GM18858 (cell line): ENCODE data around the gene CYB5D1.

Experiments
- ATAC-seq: cut with Tn5 transposase; IDR thresholded peaks from one replicate; pipeline ENCODE4 v1.9.1; 2021; ENCODE audit not compliant: unreplicated experiment

CYB5D1 gene

DNA sequence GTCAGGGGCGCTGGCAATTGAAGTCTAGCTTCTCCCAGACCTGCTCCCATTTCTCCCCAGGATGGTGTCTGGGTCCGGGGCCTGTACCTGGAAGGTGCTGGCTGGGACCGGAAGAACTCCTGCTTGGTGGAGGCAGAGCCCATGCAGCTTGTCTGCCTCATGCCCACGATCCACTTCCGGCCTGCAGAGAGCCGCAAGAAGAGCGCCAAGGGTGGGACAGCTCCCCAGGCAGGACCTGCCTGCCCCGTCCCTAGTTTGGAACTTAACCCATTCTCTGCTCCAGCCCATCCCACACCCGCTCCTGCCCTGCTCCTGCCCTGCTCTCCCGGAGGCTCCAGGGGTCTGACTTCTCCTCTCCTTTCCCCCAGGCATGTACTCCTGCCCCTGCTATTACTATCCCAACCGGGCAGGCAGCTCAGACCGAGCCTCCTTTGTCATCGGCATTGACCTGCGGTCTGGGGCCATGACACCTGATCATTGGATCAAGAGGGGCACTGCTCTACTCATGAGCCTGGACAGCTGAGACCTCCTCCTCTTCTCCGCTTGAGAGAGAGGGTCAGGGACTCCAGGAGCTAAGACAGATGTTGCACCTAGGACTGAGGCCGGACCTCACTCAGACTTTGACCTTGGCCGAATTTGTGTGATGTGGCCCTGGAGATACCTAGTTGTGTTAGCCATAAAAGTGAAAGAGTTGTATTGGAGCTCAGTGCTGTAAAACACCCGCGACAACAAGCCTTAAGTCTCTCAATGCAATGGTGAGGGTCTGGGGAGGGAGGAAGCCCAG is 24.6 kb upstream of the CYB5D1 start:
- ATAC-seq = no peak

DNA sequence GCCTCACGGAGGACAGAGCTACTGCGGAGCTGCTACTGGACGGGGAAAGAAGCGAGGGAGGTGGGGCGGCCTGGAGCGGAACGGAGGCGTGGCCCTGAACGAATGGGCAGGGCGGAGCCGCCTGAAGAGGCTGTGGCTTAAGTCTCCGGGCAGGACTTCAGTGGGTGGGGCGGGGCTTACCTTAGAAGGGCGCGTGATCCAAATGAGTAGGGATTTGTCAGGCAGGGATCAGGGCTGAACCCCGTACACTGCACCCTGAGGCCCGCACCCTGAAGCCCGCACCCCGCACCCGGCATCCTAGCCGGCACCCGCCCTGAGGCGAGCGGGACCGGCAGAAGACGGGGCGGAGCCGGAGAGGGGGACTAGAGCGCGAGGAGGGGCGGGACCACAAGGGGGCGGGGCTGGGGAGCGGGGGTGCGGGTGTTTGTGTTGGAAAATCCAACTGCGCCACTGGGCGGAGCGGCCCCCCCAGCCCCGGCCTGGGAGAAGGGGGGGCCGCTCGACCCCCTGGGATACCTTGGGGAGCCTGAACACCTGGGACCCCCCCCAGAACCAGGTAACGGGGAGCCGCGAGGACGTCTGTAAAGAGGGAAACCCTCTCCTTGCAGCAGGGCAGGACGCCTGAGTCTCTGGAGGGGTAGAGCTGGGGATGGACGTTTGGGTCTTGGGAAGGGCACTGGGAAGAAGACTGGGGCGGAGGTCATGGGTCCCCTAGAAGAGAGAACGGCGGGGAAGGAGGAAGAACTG is 23.8 kb upstream of the CYB5D1 start, which contains the start of gene KDM6B:
Gene KDM6B (plus strand): TSS at position 423 of the 747 bp plus-strand sequence. CDS start 11,338 bp downstream, outside the sequence.
- no peak for ATAC-seq

DNA sequence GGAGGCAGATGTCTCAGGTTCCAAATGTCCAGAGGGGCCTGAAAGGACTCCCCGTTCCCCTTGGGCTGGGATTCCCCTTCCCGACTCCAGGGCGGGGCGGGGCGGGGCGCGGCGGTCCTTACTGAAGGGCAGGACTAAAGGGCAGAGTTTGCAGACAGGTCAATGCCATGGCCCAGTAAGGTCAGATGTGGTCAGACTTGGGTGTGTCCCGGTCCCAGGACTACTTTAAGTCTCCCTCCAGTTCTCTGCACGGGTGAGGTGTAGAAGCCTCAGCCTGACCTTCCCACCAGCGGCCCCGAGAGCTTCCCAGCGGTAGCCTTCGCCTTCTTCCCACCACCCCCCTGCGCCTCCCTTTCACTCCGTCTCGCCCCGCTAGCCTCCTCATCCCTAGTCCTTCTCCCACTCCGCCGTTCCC is 23.3 kb upstream of the CYB5D1 start:
- ATAC-seq = no peak

DNA sequence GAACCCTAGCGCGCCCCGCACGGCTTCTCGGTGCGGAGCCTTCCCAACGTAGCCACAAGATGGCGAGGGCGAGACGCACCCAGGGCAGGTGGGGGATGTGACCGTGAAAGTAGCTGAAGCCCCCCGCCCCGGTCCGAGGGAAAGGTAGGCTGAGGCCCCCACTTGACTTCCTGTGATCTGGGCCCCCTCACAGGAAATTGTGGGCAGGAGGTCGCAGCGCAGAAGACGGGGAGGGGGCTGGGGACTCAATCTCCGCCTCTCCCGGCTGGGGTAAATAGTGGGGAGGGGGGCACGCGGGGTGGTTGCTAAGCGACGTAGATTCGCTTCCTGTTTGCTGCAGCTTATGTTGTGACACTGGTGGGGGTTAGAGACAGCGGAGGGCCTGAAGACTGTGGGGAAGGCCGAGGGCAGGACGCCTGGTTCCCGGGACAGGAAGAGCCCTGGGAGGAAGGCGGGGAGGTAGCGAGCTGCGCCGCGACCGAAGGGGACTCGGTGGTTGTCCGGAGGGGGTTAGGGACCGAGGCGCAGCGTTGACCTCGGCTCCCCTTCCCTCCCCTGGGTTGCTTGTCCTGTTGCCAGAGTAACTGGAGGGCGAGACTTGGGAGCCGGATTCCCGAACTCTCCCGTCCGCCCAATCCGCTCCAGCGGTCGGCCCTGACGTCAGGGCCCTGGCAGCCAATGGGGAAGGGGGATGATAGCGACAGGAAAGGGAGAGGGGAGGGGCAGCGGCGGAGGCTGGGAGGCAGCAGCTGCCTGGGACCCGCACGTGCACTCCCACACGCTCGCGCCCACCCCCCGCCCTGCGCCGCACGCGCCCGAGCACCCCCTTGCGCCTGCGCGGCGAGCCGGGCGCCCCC is 22.6 kb upstream of the CYB5D1 start:
- peak; percentile 35 for ATAC-seq

DNA sequence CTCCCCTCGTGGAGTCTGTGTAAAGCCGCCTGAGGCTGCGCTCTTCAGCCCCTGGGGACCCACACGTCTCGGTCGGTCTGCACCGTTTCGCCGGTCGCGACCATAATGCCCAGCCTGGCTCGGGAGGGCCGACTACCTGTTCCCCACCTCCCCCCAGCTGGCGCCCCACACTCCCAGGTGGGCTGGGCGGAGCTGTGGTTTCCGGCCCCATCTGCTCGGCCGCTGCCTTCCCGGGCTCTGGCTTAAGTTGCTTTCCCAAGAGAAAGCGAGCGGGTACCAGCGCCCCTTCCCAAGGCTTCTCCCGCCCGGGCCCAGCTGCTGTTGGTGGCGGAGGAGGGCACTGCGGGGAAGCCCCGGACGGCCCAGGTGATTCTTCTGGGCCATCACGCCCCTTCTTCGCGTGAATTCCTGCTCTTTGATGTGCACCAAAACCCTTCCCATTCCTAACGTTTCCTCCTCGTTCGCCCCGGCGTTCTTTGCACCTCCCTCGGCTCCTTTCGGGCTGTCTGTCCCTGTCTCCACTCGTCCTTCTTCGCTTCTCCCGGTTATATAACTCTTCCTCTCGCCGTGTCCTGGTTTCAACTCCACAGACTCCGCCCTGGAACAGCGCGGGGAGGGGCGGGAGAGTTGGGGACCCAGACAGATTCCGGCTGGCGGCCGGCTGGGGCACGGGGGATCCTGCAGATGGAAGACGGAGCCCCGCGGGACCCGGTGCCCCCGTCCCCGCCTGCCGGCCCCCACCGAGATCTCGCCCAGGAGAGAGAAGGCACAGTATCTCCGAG is 21.8 kb upstream of the CYB5D1 start:
- peak; percentile 5 for ATAC-seq

DNA sequence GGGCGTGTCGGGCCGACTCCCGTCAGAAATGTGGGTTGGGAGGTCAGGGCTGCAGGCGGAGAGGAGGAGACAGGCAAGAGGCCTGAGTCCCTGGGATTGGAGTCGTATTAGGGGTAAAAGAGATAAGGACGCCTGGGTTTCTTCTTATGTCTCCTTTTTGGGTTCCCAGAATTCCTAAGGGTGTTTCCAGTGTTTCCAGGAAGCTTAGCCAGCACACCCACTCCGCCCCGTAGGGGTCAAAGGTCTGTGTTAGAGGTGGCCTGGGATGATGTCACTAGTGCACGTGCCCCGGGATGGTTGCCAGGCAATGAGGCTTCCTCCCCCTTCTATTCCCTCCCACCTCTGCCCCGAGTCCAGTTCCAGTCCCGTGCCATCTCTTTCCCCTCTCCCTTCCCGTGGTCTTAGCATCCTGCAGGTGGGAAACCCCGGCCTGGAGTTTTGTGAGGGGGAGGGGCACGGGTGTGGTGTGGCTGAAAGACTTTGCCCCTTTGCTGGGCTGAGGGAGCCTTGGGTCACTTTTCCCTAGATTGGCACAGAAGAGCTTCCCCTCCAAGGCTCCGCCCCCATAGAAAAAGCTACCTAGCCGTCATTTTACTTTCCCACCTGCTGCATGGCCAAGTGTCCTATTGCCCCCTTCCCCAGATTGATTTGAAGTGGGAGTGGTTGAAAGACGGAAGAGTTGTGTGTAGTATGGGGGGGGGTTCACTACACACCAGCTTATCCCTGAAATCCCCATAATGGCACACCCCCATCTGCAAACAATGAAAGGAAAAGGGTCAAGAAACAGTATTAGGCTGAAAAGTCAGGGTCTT is 21.0 kb upstream of the CYB5D1 start:
- ATAC-seq = no peak

DNA sequence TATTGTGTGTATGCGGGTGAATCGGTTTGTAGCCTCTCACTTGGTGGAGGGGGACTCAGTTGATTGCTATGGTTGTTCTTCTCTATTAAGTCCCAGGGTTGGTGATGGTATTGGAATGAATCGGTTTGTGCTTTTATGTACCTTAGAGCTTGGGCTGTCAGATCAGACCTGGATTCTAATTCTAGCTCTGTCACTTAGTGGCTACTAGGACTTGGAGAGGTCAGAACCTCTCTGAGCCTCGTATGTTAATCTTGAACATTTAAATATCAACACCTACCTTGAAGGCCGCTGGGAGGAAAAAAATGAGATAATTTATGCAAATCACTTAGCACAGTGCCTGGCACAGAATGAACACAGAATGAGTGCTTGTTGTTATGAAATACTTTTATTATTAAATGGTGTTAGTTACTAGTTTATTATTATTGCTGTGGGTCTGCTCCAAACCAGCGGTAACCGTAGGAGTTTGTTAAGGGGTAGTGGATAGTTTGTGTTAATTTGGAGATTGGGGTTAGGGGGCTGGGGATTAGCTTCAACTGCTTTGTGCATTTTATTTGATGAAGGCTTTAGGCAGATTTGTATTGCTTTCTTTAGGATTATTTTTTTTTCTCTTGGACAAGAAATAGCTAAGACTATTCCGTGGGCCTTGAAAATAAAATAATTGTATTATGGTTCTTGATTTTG is 20.3 kb upstream of the CYB5D1 start:
- no peak for ATAC-seq

DNA sequence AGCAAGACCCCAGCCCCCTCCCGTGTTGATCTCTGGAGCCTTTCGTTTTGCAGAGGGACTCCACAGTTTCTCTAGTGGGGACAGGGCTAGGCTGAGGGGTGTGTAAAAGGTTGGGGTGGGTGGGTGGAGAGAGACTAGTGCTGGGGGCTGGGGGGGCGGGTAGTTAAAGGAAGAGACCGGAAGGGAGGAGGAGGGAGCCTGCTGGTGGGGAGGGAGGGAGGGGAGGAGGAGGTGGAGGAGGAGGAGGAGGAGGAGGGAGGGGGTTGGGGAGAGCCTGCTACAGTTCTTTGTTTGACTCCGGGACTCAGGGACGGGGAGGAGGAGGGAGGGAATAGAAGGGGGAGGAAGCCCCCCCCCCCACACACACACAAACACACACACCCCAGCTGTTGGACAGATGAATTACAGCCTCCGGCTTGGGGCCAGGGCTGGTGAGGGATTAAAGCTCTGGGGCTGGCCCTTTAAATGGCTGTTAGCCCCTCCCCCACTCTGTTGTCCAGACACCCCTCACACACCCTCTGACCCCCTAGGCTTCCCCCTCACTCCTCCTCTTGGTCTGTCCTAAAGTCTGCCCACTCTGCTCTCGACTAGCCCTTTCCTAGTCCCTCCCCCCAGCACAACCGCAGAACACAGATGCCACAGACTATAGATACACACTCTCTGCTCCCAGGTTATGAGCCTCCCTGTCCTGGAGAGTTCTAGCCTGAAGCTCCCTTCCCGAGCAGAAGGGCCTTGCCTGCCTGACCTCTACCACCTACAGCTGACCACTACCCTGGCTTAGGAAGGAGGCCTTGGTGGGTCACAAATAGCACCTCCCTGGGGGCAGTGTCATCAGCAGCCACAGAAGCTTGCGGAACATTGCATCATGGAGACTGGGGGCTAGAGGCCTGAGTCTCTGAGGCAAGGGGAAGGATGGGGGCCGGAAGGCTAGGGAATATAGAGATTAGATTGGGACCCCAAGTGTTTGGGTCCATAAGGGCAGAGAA is 19.4 kb upstream of the CYB5D1 start:
- no peak for ATAC-seq

DNA sequence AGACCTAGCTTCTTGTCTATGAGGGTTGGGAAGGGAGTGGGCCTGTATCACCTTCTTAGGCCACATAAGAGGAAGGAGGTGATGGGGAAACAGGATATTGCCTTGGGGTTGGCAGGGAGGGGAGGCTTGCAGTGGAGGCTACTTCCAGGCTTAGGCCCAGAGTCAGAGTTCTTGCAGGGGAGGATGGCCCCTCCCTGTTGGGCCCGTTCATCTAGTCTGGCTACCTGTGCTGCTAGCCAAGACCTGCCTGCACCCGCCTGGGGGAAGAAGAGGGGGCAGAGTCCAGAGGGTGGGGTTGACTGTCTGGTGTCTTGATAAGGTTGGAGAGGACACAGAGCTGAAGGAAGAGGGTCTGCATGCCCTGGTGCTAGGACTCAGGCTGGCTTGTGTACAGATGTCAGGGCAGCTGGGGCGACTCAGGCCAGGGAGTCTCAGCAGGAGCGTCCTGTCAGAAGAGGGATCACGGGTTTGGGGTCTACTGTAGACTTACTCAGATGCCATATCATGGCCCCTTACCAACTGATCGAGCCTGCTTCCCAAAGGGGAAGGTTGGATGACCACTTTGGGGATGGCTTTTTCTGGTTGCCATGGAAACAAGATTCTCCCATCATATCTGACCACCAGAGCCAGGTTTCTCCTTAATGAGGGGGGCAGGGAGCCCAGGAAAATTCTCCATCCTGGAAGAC is 18.5 kb upstream of the CYB5D1 start:
- no peak for ATAC-seq

DNA sequence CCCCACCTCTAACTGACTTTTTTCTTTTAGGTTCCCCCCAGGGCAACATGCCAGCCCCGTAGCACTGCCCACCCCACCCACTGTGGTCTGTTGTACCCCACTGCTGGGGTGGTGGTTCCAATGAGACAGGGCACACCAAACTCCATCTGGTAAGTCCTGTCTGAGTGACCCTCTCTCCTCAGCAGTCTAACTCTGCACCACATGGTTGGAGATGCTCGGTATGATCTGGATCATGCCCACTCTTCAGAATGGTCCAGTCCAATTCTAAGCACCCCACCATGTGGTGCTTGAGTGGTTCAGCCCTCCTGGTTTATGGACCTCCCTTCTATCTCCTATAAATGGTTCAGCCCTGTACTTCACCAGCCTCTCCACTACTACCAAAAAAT is 17.9 kb upstream of the CYB5D1 start:
- no peak for ATAC-seq

DNA sequence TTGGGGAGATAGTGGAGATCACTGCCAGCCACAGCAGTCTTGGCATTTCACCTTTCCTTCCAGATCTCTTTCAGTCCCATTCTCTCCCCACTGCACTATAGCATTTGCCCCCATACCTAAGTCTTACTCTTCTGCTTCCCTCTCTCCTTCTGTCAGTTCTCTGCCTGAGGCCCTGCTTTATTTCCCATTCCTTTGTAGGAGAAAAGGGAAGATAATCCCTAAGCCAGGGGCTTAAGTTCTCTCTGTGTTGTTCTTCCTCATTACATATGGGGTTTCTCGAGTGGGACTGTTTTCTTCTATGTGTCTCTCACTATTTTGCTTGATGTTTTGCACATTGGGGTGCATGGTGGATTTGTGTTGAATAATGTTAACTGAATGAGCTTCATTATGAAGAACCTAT is 17.4 kb upstream of the CYB5D1 start:
- no peak for ATAC-seq

DNA sequence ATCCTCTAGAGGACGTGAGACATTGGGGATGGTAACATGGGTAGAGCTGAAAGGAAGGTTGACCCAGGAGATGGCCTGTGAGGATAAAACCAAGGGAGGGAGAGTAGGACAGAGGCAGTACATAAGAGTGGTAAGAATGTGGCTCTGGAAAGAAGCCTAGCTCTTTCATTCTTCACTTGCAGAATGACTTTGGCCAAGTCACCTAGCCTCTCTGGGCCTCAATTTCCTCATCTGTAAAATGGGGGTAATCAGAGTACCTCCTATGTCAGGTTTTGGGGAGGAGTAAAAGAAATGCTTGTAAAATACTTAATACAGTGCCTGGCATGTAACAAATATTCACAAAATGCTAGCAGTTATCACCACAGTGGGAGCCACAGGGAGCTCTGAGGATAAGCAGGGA is 16.9 kb upstream of the CYB5D1 start:
- ATAC-seq = no peak

DNA sequence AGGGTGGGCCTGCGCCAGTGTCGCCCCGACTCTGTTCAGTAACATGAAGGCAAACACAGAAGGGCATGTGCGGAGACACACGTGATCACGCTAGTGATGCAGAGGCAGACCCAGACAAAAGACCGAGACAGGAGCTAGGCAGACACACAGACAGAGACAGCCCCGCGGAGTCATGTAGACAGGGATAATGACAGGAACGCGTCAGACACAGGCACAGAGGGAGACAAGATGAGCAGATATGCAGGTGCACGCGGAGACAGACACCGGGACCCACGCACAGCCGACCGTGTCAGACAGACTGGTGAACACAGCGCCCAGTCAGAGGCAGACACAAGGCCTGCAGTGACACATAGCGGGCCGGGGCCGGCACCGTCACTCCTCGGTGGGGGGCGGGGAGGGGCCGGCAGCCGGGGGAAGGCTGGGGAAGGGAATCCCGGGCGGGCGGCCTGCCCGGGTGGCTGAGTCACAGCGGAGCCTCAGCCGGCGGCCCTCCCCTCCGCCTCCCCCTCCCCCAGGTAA is 16.3 kb upstream of the CYB5D1 start:
- ATAC-seq = no peak

DNA sequence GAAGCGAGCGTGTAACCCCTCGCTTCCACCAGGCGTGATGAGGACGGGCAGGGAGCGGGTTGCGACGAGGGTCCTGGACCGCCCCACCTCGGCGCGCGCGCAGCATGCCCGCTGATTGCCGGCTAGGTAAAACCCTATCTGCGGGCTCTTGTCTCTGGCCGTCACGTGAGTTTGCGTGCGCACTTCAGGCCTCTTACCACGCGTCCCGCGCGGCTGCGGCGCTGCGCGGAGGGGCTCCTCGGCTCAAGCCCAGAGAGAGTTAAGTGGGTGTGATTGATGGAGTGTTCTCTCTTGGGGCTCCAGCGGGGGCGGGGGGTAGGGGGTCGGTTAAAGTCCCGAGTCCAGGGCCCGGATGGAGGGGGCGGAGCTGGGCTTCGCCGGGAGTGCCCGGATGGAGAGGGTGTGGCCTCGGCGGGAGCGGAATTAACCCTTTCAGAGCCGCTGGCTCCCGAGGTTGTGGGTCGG is 15.9 kb upstream of the CYB5D1 start:
- no peak for ATAC-seq

DNA sequence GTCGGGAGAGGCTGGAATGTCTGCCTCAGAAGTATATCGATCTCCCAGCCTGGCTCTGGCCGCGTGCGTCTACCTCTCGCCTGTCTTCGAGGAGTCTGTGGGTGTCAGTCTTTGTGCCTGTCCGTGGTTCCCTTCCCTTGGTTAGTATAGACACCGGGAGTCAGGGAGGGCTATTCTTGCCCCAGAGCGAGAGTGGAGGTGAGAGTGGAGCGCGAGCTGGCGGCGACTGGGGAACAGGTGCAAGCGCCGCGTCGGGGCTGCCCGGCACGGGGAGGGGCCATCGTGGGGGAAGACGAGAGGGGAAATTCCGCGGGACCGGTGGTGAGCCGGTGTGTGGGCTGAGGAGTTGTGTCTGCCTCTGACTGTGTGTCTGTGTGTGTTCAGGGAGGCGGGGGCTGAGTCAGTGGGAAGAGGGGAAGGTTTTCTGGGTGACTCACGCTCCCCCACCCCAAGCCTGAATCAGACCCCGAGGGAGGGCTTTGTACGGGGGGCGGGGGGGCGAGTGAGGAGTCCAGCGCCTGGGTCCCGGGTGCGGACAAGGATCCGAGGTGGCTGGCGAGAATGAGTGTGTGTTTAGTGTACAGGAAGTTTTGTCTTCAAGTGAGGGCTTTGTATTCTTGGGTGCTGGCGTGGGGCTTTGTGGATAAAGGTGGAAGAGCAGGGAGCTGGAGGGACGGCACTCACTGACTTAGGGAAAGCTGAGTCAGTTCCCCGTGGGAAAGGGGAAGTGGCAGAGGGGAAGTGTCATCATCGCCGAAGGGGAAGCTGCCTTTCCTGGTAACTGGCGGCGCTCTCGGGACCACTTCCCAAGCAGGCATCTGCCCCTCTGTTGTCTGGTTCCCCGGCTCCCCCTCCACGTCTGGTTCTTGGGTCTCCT is 15.2 kb upstream of the CYB5D1 start:
- ATAC-seq = no peak

DNA sequence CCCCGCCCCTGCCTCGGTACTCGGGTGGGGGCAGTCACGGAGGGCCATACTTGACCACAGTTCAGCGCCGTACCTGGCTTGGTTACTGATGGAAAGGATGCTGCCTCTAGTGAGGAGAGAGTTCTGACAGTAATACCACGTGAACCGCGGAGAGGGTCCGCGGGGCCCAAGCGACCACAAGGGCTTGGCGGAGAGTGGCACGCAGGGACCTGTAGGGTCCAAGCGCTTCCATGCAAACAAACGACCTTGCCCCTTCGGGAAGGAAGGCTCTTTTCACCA is 14.6 kb upstream of the CYB5D1 start:
- no peak for ATAC-seq
